Measurements from ENCODE around the gene IFIT3. TPM values are rescaled to one million over a fixed set of nuclear protein-coding genes. Genes with fewer than 3 reads are reported as not detected.

IFIT3 gene
- total and polyA plus RNA-seq, 2 of the 8 experiments (the other 6 are each of a cell fraction or from before 2014, with no cell fraction given), result 0.12 to 0.84 TPM

DNA sequence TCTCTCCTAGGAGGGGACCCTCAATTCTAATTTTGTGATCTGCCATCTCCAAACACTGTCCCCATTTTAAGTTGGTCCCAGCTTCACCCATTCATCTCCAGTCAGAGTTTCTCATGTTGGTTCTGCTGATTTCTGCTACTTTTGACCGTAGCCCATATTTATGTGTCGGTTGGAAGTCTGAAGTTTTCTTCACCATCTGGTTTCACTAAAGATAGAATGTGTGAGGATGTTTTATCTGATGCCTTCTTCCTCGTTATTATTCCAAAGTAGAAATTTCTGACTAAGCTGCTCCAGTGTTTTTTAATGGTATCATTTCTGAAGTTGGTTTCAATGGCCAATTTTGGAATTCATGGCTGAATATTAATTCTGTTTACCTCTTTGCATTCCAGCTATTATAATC is 47.3 kb upstream of the IFIT3 start:
- Histone ChIP-seq H4K20me1 (replicated peaks in 1 of 2; ENCODE audit: control insufficient read depth in 1 of 2, insufficient read depth in 2 of 2, low read length in 2 of 2) (no peaks in the 10 kb centered on the region), H3K23me2 (ENCODE audit: low read depth, low read length) (no peaks in the 10 kb centered on the region), H4K8ac (ENCODE audit: extremely low read depth, insufficient read depth, low read length) (no peak overlapping the region), H3K36me3 (ENCODE audit: control insufficient read depth in 2 of 4, insufficient read depth in 4 of 4, low read length in 3 of 4) (no peaks in the 10 kb centered on the region), H4K91ac (replicated peaks; ENCODE audit: insufficient read length, low read length) (no peak overlapping the region), H3K79me1 (ENCODE audit: low read depth, low read length) (no peaks in the 10 kb centered on the region), H3K4me1 (replicated peaks in 1 of 4; ENCODE audit: control insufficient read depth in 3 of 4, insufficient read depth in 4 of 4, low read length in 3 of 4) (peaks cover 0 to 8% (median 3%) of the 10 kb centered on the region in 4 experiments; a peak in 3 of 7 replicates), H2BK12ac (ENCODE audit: low read depth, low read length) (no peak overlapping the region), H3K79me2 (ENCODE audit: control insufficient read depth in 1 of 2, insufficient read depth in 2 of 2, low read length in 2 of 2) (no peaks in the 10 kb centered on the region), H2BK20ac (ENCODE audit: low read length) (no peak overlapping the region), H3K9ac (replicated peaks in 1 of 4; ENCODE audit: extremely low read depth in 1 of 4, low read depth in 3 of 4, low read length in 3 of 4) (no peak overlapping the region), H3K4ac (replicated peaks; ENCODE audit: insufficient read length, low read depth, low read length) (no peak overlapping the region), H2AFZ (ENCODE audit: low read length) (no peak overlapping the region), H3K23ac (ENCODE audit: insufficient read length) (no peak overlapping the region), H3K27me3 (replicated peaks in 1 of 4; ENCODE audit: control insufficient read depth in 3 of 4, extremely low read depth in 1 of 4, insufficient read depth in 3 of 4, low read length in 3 of 4) (no peaks in the 10 kb centered on the region), H2BK5ac (ENCODE audit: low read depth, low read length) (no peak overlapping the region), H2BK120ac (replicated peaks; ENCODE audit: low read depth, low read length) (no peak overlapping the region), H2AK5ac (ENCODE audit: low read depth, low read length) (no peak overlapping the region), H3K27ac (ENCODE audit: low read depth, low read length) (no peak overlapping the region), H3K4me3 (ENCODE audit: extremely low read depth in 1 of 4, insufficient read depth in 2 of 4, low read depth in 3 of 4, low read length in 4 of 4) (no peak overlapping the region), H2BK15ac (ENCODE audit: low read length) (no peak overlapping the region), H3K18ac (ENCODE audit: extremely low read depth, low read length) (no peak overlapping the region), H3K14ac (ENCODE audit: insufficient read length) (no peak overlapping the region), H3K4me2 (ENCODE audit: insufficient read depth in 1 of 2, low read depth in 2 of 2, low read length in 2 of 2) (no peak overlapping the region), H4K5ac (ENCODE audit: insufficient read length, low read depth, low read length) (no peak overlapping the region), H3K56ac (replicated peaks; ENCODE audit: insufficient read length, low read depth, low read length) (no peak overlapping the region), H3K9me3 (ENCODE audit: insufficient read depth in 2 of 2, low read depth in 1 of 2, low read length in 1 of 2) (no peaks in the 10 kb centered on the region)
- WGBS, 2 experiments (ENCODE audit: extremely low coverage in 1 of 2, insufficient coverage in 1 of 2, insufficient read length in 1 of 2, insufficient replicate concordance in 2 of 2, low coverage in 1 of 2, low lambda C conversion rate in 2 of 2, missing lambda C conversion rate in 1 of 2), result 91% methylated on average over 3 of the region's 3 CpGs; no CpG with 5 or more reads in 1 of the 2 experiments
- no peak for FAIRE-seq
- TF ChIP-seq CHD2 (IDR thresholded peaks at IDR 0.05; ENCODE audit: low read length) (no peak), SP2 (IDR thresholded peaks at IDR 0.05; ENCODE audit: low read length) (no peak), YY1 (IDR thresholded peaks at IDR 0.05; ENCODE audit: low read depth, low read length) (no peak), SP1 (IDR thresholded peaks at IDR 0.05; ENCODE audit: low read depth, low read length) (no peak), SIX5 (IDR thresholded peaks at IDR 0.05; ENCODE audit: low read depth, low read length) (no peak), SRF (IDR thresholded peaks at IDR 0.05; ENCODE audit: low read depth, low read length) (no peak), USF2 (IDR thresholded peaks at IDR 0.05; ENCODE audit: low read length) (no peak), TAF7 (optimal IDR thresholded peaks at IDR 0.05; ENCODE audit: borderline replicate concordance, low read depth, low read length) (no peak), HDAC2 (IDR thresholded peaks at IDR 0.05; ENCODE audit: borderline replicate concordance in 1 of 2, low read depth in 2 of 2, low read length in 2 of 2) (no peak), EP300 (IDR thresholded peaks at IDR 0.05; ENCODE audit: borderline replicate concordance in 1 of 2, low read depth in 2 of 2, low read length in 2 of 2) (no peak), JUN (IDR thresholded peaks at IDR 0.05; ENCODE audit: low read depth, low read length) (no peak)
- no peak for DNase-seq (ENCODE audit: low read depth in 1 of 2, low spot score in 2 of 2)
- ChIA-PET POLR2A (ENCODE audit: partially characterized antibody) (interaction anchor here (0.6 kb wide), 1 partner anchor 12 kb away, joined by 3 read pairs; no protein-coding TSS in a partner anchor), CTCF (ENCODE audit: partially characterized antibody) (interaction anchor here (0.9 kb wide), 1 partner anchor 35 kb away, joined by 3 read pairs; no protein-coding TSS in a partner anchor)
